Measurements from ENCODE around the gene KIAA0930.

Gene KIAA0930

DNA sequence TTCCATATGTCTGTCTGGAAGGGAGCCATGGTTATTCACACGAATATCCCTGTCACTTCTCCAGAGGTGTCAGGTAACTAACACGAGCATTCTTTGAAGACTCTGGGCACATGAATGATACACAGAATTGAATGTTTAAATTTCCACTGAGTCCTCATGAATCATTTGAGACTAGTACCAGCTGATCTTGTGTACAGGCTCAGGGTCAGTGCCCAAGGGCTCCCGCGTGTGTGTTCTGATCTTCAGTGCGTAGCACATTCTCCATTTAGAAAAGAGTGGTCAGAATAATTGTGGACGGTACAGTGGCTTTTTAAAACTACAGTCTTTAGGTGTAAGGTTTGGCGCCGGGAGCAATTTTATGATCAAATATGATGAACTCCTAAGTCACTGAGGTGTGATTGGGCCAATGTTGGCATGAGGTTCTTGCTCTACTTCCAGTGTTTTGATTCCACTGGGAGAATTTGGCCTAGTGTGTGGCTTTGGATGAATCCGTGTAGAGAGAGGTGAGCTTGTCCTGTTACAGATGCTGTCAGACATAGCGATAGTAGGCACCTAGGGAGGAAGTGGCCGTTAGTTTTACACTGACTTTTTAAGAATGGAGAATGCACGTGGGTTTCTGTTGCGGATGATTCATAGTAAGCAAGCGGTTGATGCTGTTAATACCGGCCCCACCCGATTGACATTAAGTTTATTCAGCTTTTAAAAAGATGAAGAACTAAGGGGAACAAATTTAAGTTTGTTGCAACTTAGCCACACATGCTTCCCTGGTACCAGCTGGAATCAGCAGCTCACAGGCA, 54.8 kb downstream of the KIAA0930 start:
- no peak for FAIRE-seq
- DNase-seq (ENCODE audit: insufficient read length, low spot score): no peak
- TF ChIP-seq POLR2A (IDR thresholded peaks at IDR 0.05; ENCODE audit: low read depth, low read length): no peak

DNA sequence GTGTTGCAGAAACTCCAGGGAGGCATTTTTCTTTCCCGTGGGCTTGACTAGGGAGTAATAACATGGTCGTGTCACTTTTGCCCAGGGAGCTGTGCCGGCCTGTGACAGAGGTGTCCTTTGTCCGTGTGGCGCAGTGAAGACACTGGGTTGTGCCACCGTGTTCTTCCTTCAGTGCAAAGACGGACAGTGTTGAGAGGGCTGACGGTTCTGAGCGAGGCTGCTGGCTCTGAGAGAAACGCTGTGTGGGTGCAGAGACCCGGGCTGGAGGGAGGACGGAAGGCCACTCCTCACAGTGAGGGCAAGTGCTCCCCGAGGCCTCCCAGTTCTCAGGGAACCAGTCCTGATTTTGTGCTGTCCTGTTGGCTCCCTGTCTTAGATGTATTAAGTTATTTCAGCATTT, 56.7 kb downstream of the KIAA0930 start:
- DNase-seq (ENCODE audit: insufficient read length, low spot score) (no peak), FAIRE-seq (no peak)
- TF ChIP-seq POLR2A (IDR thresholded peaks at IDR 0.05; ENCODE audit: low read depth, low read length): no peak

DNA sequence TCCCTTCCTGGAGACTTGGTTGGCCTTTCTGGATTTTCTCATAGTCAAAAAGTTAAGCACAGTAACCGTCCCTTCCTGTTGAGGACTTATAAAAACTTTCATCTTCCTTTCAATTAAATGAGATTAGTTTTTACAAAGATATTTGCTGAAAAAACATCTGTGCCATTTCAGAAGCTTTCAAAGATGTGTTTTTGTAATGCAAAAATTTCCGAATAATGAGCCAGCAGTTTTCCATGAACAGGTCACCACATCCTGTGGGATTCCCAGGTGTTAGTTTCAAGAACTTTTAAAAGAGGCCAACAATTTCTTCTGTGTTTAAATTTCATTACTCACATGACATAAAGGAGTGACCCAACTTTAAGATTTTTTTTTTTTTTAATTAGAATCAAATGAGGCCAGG, 58.9 kb downstream of the KIAA0930 start:
- DNase-seq (ENCODE audit: insufficient read length, low spot score) (no peak), FAIRE-seq (no peak)
- no peak for TF ChIP-seq POLR2A (IDR thresholded peaks at IDR 0.05; ENCODE audit: low read depth, low read length)

DNA sequence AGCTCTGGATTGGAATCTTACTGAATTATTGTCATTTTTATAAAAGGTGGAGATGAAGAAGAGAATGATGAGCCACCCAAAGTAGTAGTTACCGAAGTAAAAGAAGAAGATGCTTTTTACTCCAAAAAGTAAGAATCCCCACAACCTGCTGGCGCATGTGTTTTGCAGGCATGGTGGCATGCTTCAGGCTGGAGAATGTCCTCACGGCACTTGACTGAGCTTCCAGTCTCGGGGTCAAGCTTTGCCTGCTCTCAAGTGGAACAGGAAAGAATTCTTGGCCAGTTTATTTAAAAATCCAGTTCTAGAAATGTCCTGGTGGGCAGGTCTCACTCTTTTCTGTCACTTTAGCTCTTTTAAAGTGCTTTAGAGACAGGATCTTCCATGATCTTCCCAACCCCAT, 59.5 kb downstream of the KIAA0930 start:
- no peak for FAIRE-seq
- TF ChIP-seq POLR2A (IDR thresholded peaks at IDR 0.05; ENCODE audit: low read depth, low read length): no peak
- DNase-seq (ENCODE audit: insufficient read length, low spot score): no peak

DNA sequence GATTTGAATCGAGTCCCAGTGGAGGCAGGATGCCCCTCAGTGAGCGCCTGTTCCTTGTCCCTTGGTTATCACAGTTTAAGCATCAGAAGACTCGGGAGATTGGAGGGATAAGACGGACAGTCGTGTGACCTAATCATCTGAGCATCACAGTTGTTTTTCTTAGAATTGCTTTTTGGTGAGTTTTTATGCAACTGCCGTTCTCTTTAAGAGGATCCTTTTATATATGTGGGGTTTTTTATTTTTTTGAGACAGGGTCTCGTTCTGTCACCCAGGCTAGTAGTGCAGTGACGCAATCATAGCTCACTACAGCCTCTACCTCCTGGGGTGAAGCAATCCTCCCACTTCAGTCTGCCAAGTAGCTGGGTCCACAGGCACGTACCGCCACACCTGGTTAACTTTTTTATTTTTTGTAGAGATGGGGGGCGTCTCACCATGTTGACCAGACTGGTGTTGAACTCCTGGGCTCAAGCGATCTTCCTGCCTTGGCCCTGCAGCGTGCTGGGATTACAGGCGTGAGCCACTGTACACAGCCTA, 60.5 kb downstream of the KIAA0930 start:
- DNase-seq (ENCODE audit: insufficient read length, low spot score) (no peak), FAIRE-seq (no peak)
- TF ChIP-seq POLR2A (IDR thresholded peaks at IDR 0.05; ENCODE audit: low read depth, low read length): no peak

DNA sequence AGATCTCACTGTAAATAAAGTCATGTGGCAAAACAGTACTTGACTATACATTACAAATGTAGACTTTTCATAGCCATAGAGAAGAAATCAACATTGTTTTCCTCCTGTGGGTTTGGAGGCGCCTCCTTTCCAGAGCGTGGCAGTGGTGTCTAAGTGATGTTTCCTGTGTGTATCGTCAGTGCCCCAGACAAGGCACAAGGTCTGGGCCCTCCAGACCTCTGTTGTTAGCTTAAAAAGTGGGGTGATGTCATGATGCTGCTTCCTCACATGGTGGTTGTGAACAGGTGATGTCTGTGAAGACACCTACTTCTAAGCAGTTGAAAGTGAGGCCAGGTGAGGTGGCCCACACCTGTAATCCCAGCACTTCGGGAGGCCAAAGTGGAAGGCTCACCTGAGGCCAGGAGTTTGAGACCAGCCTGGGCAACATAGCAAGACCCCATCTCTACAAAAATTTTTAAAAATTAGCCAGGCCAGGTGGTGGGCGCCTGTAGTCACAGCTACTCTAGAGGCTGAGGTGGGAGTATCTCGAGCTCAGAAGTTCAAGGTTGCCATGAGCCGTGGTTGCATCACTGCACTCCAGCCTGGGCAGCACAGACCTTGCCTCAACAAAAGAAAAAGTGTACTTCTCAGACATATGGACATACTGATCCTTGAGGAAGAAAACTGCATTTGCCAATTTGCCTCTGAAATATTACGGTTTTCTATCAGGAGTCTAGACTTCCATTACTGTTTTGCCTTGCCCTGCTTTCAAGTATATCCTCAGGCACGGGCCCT, 61.2 kb downstream of the KIAA0930 start:
- FAIRE-seq (no peak), DNase-seq (ENCODE audit: insufficient read length, low spot score) (no peak)
- TF ChIP-seq POLR2A (IDR thresholded peaks at IDR 0.05; ENCODE audit: low read depth, low read length): no peak

DNA sequence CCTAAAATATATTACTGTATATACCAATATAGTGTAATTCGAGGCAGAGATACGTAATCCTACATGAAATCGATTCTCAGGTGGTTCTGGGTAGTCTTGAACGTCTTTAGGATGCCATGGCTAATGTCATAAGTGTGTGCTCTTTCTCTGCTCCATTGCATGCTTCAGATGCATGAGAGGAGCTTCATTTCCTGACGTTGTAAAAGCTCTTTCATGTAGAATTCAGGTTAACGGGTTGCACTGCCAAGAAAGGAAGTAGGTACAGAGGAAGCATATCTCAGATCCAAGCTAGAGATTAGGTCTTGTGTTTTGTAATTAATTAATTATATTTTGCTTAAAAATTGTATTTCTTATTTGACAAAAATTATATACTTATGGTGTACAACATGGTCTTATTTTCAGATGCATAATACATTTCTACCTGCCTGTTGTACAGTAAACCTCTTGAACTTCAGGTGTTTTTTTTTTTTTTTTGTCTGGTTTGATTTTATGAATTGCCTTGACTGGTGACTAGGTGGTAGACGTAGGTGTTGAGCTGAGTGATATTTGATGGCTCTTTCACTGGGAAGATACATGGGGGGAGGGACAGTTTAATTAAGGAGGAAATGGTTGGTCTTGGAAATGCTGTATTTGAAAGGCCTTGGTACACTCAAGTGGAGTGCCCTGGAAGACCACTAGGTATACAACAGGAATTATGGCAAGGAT, 67.7 kb downstream of the KIAA0930 start:
- no peak for TF ChIP-seq POLR2A (IDR thresholded peaks at IDR 0.05; ENCODE audit: low read depth, low read length)
- FAIRE-seq: no peak
- no peak for DNase-seq (ENCODE audit: insufficient read length, low spot score)

DNA sequence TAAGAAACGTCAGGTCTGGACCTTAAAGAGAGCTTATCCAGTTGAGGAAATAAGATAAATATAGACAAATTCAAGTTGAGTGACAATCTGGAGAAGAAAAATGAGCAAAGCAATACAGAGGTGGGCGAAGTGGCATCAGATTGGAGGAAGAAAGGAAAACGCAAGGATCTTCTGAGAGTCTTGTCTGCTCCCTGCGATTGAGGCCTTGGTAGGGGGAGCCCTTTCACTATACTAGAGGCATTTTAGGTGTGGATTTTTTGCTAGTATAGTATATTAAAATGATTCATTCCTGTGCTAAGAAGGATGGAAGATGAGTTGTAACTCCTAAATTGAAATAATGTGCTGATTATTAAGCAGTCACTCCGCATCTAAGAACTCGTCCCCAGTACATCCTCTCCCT, 68.9 kb downstream of the KIAA0930 start:
- FAIRE-seq (no peak), DNase-seq (ENCODE audit: insufficient read length, low spot score) (no peak)
- no peak for TF ChIP-seq POLR2A (IDR thresholded peaks at IDR 0.05; ENCODE audit: low read depth, low read length)

DNA sequence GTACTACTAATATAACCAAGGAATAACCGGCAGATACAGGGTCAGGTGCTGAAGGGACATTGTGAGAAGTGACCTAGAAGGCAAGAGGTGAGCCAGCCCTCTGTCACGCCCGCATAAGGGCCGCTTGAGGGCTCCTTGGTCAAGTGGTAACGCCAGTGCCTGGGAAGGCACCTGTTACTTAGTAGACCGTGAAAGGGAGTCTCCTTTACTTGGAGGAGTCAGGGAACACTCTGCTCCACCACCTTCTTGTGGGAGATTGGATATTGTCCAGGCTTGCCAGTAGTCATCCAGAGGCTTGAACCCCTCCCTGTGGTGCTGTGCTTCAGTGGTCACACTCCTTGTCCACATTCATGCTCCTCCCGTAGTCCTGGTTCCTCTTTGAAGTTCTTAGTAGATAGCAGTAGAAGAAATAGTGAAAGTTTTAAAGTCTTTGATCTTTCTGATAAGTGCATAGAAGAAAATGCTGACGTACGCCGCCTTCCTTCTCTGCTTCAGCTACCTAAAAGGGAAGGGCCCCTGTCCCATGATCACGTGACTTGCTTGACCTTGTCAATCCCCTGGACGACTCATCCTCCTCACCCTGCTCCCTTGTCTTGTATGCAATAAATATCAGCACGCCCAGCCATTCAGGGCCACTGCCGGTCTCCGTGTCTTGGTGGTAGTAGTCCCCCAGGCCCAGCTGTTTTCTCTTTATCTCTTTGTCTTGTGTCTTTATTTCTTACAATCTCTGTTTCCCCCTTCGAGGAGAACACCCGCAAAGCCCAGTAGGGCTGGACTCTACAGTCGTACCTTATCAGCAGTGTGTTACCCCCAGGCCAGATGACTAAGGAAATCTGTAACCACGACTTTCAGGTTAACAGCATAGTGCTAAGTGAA, 70.9 kb downstream of the KIAA0930 start:
- DNase-seq (ENCODE audit: insufficient read length, low spot score) (no peak), FAIRE-seq (no peak)
- no peak for TF ChIP-seq POLR2A (IDR thresholded peaks at IDR 0.05; ENCODE audit: low read depth, low read length)

DNA sequence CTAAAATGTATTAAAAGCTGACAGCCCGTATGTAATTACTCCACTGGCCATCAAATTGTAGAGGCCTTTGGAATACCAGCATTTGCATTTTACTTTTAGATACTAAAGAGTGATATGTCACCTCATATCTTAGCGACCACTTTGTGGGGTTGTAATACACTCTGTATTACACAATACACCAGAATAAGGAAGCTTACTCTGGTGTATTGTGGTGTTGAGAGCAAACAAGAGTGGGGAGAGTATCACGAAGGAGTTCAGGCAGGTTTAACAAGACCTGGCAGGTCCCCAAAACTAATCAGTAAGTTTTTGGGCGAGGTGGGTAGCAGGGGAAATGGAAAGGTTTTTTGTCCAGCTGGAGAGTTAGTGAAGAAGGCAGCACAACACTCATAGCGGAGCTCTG, 73.8 kb downstream of the KIAA0930 start:
- no peak for TF ChIP-seq POLR2A (IDR thresholded peaks at IDR 0.05; ENCODE audit: low read depth, low read length)
- no peak for DNase-seq (ENCODE audit: insufficient read length, low spot score)
- FAIRE-seq: no peak

DNA sequence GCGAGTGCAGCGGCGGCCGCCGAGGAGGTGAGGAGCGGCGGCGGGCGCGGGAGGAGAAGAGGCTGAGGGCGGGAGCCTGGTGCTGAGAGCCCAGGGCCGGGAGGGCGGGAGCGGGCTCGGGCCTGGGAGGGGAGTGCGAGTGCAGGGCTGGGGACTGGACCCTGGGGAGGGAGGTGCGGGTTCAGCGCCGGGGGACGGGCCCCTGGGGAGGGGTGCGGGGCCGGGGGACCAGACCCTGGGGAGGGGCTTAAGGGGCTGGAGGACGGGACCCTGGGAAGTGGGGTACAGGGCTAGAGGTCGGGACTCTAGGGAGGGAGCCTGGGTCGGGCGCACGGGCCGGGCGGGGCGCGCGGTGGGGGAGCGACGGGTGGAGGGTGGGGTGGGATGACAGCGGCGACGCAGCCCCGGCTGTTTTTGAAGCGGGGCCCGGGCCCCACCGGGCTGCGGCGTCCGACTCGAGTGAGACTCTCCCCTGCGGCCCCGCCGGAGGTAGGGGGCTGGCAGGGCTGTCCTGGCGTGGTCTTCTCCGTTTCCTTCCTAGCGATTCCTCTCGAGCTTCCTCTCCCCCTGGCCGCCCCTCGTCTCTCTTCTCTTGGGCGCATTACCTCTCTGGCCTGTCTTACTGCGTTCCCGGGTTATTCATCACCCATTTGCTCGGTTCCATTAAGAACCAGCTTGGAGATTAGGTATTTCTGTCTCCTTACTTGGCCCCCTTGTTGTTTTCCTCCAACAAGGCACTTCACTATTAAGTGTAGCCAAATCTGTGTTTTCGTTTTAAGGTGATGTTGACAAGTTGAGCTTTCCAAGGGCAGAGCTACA, 76.2 kb downstream of the KIAA0930 start:
- no peak for TF ChIP-seq POLR2A (IDR thresholded peaks at IDR 0.05; ENCODE audit: low read depth, low read length)
- FAIRE-seq (no peak), DNase-seq (ENCODE audit: insufficient read length, low spot score) (no peak)

DNA sequence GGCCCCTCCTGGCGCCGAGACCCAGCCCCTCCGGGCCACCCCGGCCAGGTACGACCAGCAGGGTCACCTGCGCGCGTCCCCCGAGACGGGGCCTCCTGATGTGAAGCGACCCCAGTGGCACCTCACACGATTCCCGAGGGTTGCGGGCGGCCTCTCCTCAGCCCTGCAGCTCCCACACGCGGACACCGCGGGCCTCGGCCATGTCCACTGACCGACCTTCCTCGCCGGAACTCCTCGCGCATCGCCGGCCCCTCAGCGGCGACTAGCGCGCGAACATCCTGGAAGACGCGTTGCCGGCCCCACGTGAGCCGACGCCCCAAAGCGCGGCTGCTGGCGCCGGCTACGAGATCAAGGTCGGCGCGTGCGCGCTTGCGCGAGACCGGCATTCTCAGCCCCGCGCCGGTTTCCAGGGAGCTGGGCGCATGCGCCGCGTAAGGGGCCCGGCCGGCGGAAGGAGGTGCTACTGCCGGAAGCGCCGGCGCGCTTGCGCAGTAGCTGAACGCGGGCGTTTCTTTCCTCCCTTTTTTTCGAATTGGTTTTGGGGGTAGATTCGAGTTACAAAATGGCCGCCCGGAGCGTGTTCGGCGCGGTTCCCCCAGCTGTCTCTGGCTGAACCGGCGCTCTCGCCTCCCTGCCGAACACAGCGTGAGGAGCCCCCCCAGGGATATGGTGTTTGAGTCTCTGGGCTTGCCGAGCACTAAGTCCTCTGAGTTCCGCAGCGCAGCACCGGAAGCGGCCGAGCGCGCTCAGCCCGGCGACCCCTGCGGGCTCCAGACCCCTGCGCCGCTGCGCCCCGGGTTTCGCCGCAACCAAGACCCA, 77.0 kb downstream of the KIAA0930 start, which contains the start of gene NUP50:
Gene NUP50, plus strand, starts transcription at position 475 of the 819 bp plus-strand sequence. CDS start 4,253 bp downstream, outside the sequence.
- DNase-seq (ENCODE audit: insufficient read length, low spot score) (peak; percentile 89), FAIRE-seq (peak; percentile 53)
- peak; percentile 65; the same call in 1 of the 2 replicates for TF ChIP-seq POLR2A (IDR thresholded peaks at IDR 0.05; ENCODE audit: low read depth, low read length)
